ENCODE data around the gene PARK7. TPM values are rescaled to one million over a fixed set of nuclear protein-coding genes. Genes with fewer than 3 reads are reported as not detected.

The PARK7 gene
- total RNA-seq (ENCODE audit: unreplicated experiment): 196 TPM
- long read RNA-seq, transcript PARK7-209 (7 exons, 1,088 nt): major isoform, 79 of 161 reads
- long read RNA-seq, transcript PARK7-201 (7 exons, 949 nt): minor isoform, 62 of 161 reads
- long read RNA-seq, partial matches to known transcripts: 13 of 161 reads
- long read RNA-seq, other reads (novel, unspliced or antisense): 7 of 161 reads

GRCh38 chr1:7961216-7962013, at the start of gene PARK7:
PARK7 (plus strand) TSS chr1:7961711; CDS start chr1:7962786, 1,075 bp downstream.
- Mint-ChIP-seq H3K27ac (ENCODE audit: unreplicated experiment) (peak within 1 kb of the TSS; percentile 99), H3K9me3 (ENCODE audit: unreplicated experiment) (peaks cover 2% of the 10 kb centered on the region), H3K4me3 (ENCODE audit: unreplicated experiment) (peak within 1 kb of the TSS; percentile 100), H3K4me1 (ENCODE audit: low read depth, unreplicated experiment) (peaks cover 9% of the 10 kb centered on the region), H3K36me3 (ENCODE audit: unreplicated experiment) (no peaks in the 10 kb centered on the region), H3K27me3 (ENCODE audit: unreplicated experiment) (no peaks in the 10 kb centered on the region)
- peak; percentile 100 for DNase-seq
- TF ChIP-seq CTCF (IDR thresholded peaks at IDR 0.05; ENCODE audit: partially characterized antibody, unreplicated experiment): no peak

- Mint-ChIP-seq H3K9me3 (ENCODE audit: unreplicated experiment) (peaks cover 1% of the 10 kb centered on the region), H3K4me1 (ENCODE audit: low read depth, unreplicated experiment) (no peaks in the 10 kb centered on the region), H3K27me3 (ENCODE audit: unreplicated experiment) (peaks cover under 1% of the 10 kb centered on the region), H3K27ac (ENCODE audit: unreplicated experiment) (no peak overlapping the region), H3K36me3 (ENCODE audit: unreplicated experiment) (no peaks in the 10 kb centered on the region), H3K4me3 (ENCODE audit: unreplicated experiment) (no peak overlapping the region)
- TF ChIP-seq CTCF (IDR thresholded peaks at IDR 0.05; ENCODE audit: partially characterized antibody, unreplicated experiment): no peak
- no peak for DNase-seq
These were observed 49.4 kb upstream of the PARK7 start for GRCh38 chr1:7912145-7912544.

GRCh38 chr1:7912743-7913557, 48.6 kb upstream of the PARK7 start:
- DNase-seq: no peak
- Mint-ChIP-seq H3K4me3 (ENCODE audit: unreplicated experiment) (no peak overlapping the region), H3K27ac (ENCODE audit: unreplicated experiment) (peak overlapping the region; percentile 38)

GRCh38 chr1:7915826-7916500, 45.5 kb upstream of the PARK7 start:
- peaks cover 1% of the 10 kb centered on the region for H3K9me3 Mint-ChIP-seq (ENCODE audit: unreplicated experiment)
- no peaks in the 10 kb centered on the region for H3K4me1 Mint-ChIP-seq (ENCODE audit: low read depth, unreplicated experiment)
- TF ChIP-seq CTCF (IDR thresholded peaks at IDR 0.05; ENCODE audit: partially characterized antibody, unreplicated experiment): no peak
- H3K27me3 Mint-ChIP-seq (ENCODE audit: unreplicated experiment): peaks cover 2% of the 10 kb centered on the region
- DNase-seq: no peak
- H3K36me3 Mint-ChIP-seq (ENCODE audit: unreplicated experiment): no peaks in the 10 kb centered on the region
- H3K4me3 Mint-ChIP-seq (ENCODE audit: unreplicated experiment): no peak overlapping the region
- H3K27ac Mint-ChIP-seq (ENCODE audit: unreplicated experiment): no peak overlapping the region

More at GRCh38 chr1:7912743-7913557, 48.6 kb upstream of the PARK7 start:
- peaks cover 2% of the 10 kb centered on the region for H3K27me3 Mint-ChIP-seq (ENCODE audit: unreplicated experiment)
- no peaks in the 10 kb centered on the region for H3K4me1 Mint-ChIP-seq (ENCODE audit: low read depth, unreplicated experiment)
- TF ChIP-seq CTCF (IDR thresholded peaks at IDR 0.05; ENCODE audit: partially characterized antibody, unreplicated experiment): no peak
- peaks cover 1% of the 10 kb centered on the region for H3K9me3 Mint-ChIP-seq (ENCODE audit: unreplicated experiment)
- no peaks in the 10 kb centered on the region for H3K36me3 Mint-ChIP-seq (ENCODE audit: unreplicated experiment)

Data from glutamatergic neuron (in vitro differentiated cells).